Stimulated activated CD4-positive, alpha-beta T cell treated with anti-CD3 and anti-CD28 coated beads, Interleukin-1b, Interleukin-23, amount 100 ng/mL, for 4 hours (primary cell): ENCODE results near the gene CES4A.
"Not testable (repeated sequence)": the region's sequence is repeated elsewhere in the genome, so short reads cannot be mapped to it uniquely, and the experiment has no call there.

ENCODE experiments used
- DNase-seq, 2 donors: peaks; one replicate each; pipeline ENCODE4 v3.0.0-alpha.2; 2020; ENCODE audit warnings: low read depth in 2 of 2

The CES4A gene

GRCh38 chr16:67019171-67019570 is 30.8 kb downstream of the CES4A start:
- DNase-seq: no peak

- DNase-seq: no peak
These were observed 32.9 kb downstream of the CES4A start for GRCh38 chr16:67021321-67021720.

- no peak for DNase-seq
These were observed 34.3 kb downstream of the CES4A start for GRCh38 chr16:67022531-67023214.

- DNase-seq: no peak
These were observed 35.3 kb downstream of the CES4A start for GRCh38 chr16:67023689-67024088.

GRCh38 chr16:67024384-67025209 is 36.2 kb downstream of the CES4A start:
- no peak for DNase-seq

GRCh38 chr16:67025210-67025550 is 36.8 kb downstream of the CES4A start:
- no peak for DNase-seq

- no peak for DNase-seq
These were observed 38.2 kb downstream of the CES4A start for GRCh38 chr16:67026570-67026969.

GRCh38 chr16:67027046-67027445 is 38.7 kb downstream of the CES4A start:
- no peak for DNase-seq

GRCh38 chr16:67028167-67028695 is 39.8 kb downstream of the CES4A start:
- no peak for DNase-seq

GRCh38 chr16:67028696-67029253 is 40.4 kb downstream of the CES4A start, which contains the start of gene CBFB:
Gene CBFB, plus strand, starts transcription at chr16:67029149. Its CDS starts 259 bp downstream, at chr16:67029408.
- DNase-seq: peak; percentile 89 to 94

GRCh38 chr16:67029254-67030096 is 41.1 kb downstream of the CES4A start:
- DNase-seq: peak; percentile 34 to 53

- no peak for DNase-seq
These were observed 42.0 kb downstream of the CES4A start for GRCh38 chr16:67030221-67030962.

- DNase-seq: no peak
These were observed 46.1 kb downstream of the CES4A start for GRCh38 chr16:67034487-67034886.

GRCh38 chr16:67035364-67035763 is 47.0 kb downstream of the CES4A start:
- no peak for DNase-seq

GRCh38 chr16:67036323-67036741 is 47.9 kb downstream of the CES4A start:
- DNase-seq: no peak

- no peak for DNase-seq
These were observed 51.1 kb downstream of the CES4A start for GRCh38 chr16:67039260-67040020.

GRCh38 chr16:67040166-67040565 is 51.8 kb downstream of the CES4A start:
- DNase-seq: no peak

- no peak for DNase-seq
These were observed 52.5 kb downstream of the CES4A start for GRCh38 chr16:67040906-67041305.

GRCh38 chr16:67041520-67041919 is 53.1 kb downstream of the CES4A start:
- not testable (repeated sequence) for DNase-seq

- DNase-seq: no peak
These were observed 55.0 kb downstream of the CES4A start for GRCh38 chr16:67043420-67043819.
